HEK293T (cell line): ENCODE data around the gene DNAAF1.

Experiments
- CTCF ChIA-PET: fragments of 350-600 bp; formaldehyde crosslinking; extraction: SDS; loops from one replicate; lab custom pipeline; 2021; ENCODE audit warnings: antibody characterized with exemption, inconsistent platforms; lab: Yijun Ruan, JAX
- POLR2A ChIA-PET: fragments of 350-600 bp; formaldehyde crosslinking; extraction: SDS; loops from one replicate; lab custom pipeline; 2020; ENCODE audit warnings: antibody characterized with exemption, inconsistent platforms; lab: Yijun Ruan, JAX
- DNase-seq: peaks from one replicate; pipeline ENCODE4 v3.0.0; 2012; ENCODE audit warnings: mixed read lengths; ENCODE audit errors: extremely low spot score
- ARNT ChIP-seq: fragments of 450-650 bp; IDR thresholded peaks from 2 replicates; pipeline ENCODE4 v1.6.1; 2017; ENCODE audit warnings: mild to moderate bottlenecking
- BHLHE40 ChIP-seq: fragments of 450-650 bp; IDR thresholded peaks from 2 replicates; pipeline ENCODE4 v1.6.1; 2016; ENCODE audit warnings: mild to moderate bottlenecking, moderate library complexity, borderline replicate concordance
- CTBP1 ChIP-seq: fragments of 450-650 bp; IDR thresholded peaks from 2 replicates; pipeline ENCODE4 v1.6.1; 2016; ENCODE audit warnings: borderline replicate concordance
- ELF4 ChIP-seq: fragments of 450-650 bp; IDR thresholded peaks from 2 replicates; pipeline ENCODE4 v1.6.1; 2017; ENCODE audit warnings: antibody characterized with exemption
- FOXA1 ChIP-seq: fragments of 450-650 bp; IDR thresholded peaks from 2 replicates; pipeline ENCODE4 v1.6.1; 2016; ENCODE audit warnings: mild to moderate bottlenecking
- FOXK2 ChIP-seq: fragments of 450-650 bp; IDR thresholded peaks from 2 replicates; pipeline ENCODE4 v1.6.1; 2016; ENCODE audit warnings: mild to moderate bottlenecking
- FOXM1 ChIP-seq: fragments of 450-650 bp; IDR thresholded peaks from 2 replicates; pipeline ENCODE4 v1.6.1; 2017; ENCODE audit warnings: mild to moderate bottlenecking, borderline replicate concordance
- HDGF ChIP-seq: fragments of 450-650 bp; IDR thresholded peaks from 2 replicates; pipeline ENCODE4 v1.6.1; 2017; ENCODE audit warnings: antibody characterized with exemption, borderline replicate concordance
- L3MBTL2 ChIP-seq: fragments of 450-650 bp; conservative IDR thresholded peaks from 2 replicates; pipeline ENCODE4 v1.6.1; 2016; ENCODE audit warnings: mild to moderate bottlenecking
- LEF1 ChIP-seq: fragments of 450-650 bp; IDR thresholded peaks from 2 replicates; pipeline ENCODE4 v1.6.1; 2017; ENCODE audit warnings: mild to moderate bottlenecking, borderline replicate concordance
- NFRKB ChIP-seq: fragments of 450-650 bp; IDR thresholded peaks from 2 replicates; pipeline ENCODE4 v1.6.1; 2016; ENCODE audit warnings: mild to moderate bottlenecking, moderate library complexity
- SP1 ChIP-seq: fragments of 450-650 bp; IDR thresholded peaks from 2 replicates; pipeline ENCODE4 v1.6.1; 2017
- SUZ12 ChIP-seq: fragments of 450-650 bp; IDR thresholded peaks from 2 replicates; pipeline ENCODE4 v1.6.1; 2016; ENCODE audit warnings: mild to moderate bottlenecking
- TARDBP ChIP-seq: fragments of 450-650 bp; IDR thresholded peaks from 2 replicates; pipeline ENCODE4 v1.6.1; 2016
- ZNF384 ChIP-seq: fragments of 450-650 bp; IDR thresholded peaks from 2 replicates; pipeline ENCODE4 v1.6.1; 2016
- TF ChIP-seq, protein P1 (sequence below): fragments of 450-650 bp; IDR thresholded peaks from 2 replicates; pipeline ENCODE4 v1.6.1; 2016

DNAAF1 gene

DNA sequence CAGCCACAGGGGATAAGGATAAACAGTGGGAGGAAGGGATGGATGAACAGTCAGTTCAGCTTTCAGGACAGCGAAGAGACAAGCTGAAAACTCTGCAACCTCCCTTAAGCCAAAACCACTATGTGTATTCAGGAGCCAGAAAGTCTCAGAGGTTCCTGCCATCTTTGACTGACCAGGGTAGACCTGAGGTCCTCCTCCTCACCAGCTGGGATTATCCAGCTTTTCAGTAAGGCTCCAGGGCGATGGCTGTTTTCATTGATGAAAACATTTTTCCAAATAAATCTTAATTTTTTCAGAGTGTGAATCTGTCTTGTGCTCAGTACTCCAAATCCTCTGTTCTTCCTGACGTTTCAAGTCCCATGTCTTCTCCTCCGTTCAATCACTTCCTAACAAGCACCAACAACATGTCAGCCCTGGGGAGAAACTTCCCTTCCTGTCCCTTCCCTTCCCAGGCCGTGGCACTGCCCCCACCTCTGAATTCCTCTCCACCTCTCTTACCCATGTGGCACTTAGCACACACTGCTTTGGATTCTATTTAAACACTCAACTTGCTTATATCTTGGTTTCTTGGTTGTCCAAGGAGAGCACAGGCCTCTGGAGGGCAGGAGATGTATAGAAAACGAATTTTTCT lies 5.4 kb upstream of the DNAAF1 start:
- ChIA-PET POLR2A (interaction anchor here (0.9 to 4.9 kb wide), 2 partner anchors 17 to 23 kb away, joined by 3 to 36 read pairs; partner anchors contain the start of gene MBTPS1), CTCF (interaction anchor here (0.9 kb wide), 1 partner anchor 50 kb away, joined by 3 read pairs; no protein-coding TSS in a partner anchor)
- DNase-seq, result no peak
- TF ChIP-seq FOXM1, result no peak

DNA sequence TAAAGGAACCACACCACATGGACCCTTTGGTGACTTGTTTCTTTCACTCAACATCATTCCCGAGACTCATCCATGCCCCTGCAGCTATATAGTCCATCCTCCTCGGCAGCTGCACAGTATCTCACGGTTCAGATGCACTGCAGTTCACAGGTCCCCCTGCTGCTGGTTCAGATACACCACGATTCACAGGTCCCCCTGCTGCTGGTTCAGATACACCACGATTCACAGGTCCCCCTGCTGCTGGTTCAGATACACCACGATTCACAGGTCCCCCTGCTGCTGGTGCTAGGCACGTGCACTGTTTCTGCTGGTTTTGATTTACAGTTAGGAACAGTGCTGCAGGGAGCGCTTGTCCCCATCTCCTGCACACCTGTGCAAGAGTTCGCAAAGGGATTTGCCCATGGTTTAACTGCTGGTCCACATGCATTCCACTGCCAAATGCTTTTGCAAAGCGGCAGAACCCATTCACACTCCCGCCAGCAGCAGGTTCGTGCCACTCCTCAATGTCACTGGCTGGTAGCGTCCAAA lies 3.9 kb upstream of the DNAAF1 start:
- no peak for DNase-seq
- TF ChIP-seq BHLHE40, result no peak
- TF ChIP-seq, protein P1, sequence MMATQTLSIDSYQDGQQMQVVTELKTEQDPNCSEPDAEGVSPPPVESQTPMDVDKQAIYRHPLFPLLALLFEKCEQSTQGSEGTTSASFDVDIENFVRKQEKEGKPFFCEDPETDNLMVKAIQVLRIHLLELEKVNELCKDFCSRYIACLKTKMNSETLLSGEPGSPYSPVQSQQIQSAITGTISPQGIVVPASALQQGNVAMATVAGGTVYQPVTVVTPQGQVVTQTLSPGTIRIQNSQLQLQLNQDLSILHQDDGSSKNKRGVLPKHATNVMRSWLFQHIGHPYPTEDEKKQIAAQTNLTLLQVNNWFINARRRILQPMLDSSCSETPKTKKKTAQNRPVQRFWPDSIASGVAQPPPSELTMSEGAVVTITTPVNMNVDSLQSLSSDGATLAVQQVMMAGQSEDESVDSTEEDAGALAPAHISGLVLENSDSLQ, result 0 out of 2 replicates have a peak, but pooled peaks have one; percentile 50
- CTCF ChIA-PET, result interaction anchor here (1.1 kb wide), 1 partner anchor 46 kb away, joined by 3 read pairs; no protein-coding TSS in a partner anchor
- POLR2A ChIA-PET, result interaction anchor here (1.9 kb wide), 1 partner anchor 24 kb away, joined by 9 read pairs; the partner anchor contains the start of gene MBTPS1

DNA sequence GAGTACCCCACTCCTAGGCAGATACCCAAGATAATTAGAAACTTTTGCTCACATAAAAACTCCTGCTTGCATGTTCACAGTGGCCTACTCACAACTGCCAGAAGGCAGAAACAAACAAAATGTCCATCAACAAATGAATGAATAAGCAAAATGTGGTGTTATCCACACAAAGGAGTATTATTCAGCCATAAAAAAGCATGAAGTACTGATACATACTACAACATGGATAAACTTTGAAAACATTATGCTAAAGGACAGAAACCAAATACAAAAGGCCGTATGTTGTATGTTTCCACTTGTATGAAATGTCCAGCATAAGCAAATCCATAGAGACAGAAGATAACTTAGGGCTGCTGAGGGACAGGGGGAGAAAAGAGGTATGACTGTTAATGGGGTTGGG lies 2.0 kb upstream of the DNAAF1 start:
- no peak for DNase-seq
- TF ChIP-seq ZNF384 (no peak), ELF4 (no peak), BHLHE40 (no peak), LEF1 (no peak), FOXM1 (no peak), NFRKB (no peak), ARNT (no peak), TARDBP (no peak), HDGF (no peak), FOXK2 (no peak), SUZ12 (no peak), SP1 (no peak), FOXA1 (no peak)
- TF ChIP-seq, protein P1, result no peak
- ChIA-PET POLR2A (interaction anchor here (0.9 to 2.6 kb wide), 2 partner anchors 10 to 27 kb away, joined by 3 to 15 read pairs; partner anchors contain the start of gene MBTPS1), CTCF (interaction anchor here (1.0 kb wide), 1 partner anchor 43 kb away, joined by 4 read pairs; no protein-coding TSS in a partner anchor)

DNA sequence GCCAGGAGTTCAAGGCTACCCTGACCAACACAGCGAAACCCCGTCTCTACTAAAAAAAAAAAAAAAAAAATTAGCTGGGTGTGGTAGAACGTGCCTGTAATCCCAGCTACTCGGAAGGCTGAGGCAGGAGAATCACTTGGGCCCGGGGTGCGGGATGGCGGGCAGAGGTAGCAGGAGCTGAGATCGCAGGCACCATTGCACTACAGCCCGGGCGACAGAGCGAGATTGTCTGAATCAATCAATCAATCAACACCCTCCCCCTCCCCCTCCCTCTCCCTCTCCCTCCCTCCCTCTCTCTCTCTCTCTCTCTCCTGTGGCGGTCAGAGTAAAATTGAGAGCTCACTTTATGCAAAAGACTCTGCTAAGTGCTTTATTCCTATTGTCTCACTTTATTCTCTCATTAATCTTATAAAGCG lies 1.3 kb upstream of the DNAAF1 start:
- ChIA-PET CTCF (interaction anchor here (0.6 to 1.0 kb wide), 2 partner anchors 42 to 89 kb away, joined by 3 to 4 read pairs; no protein-coding TSS in a partner anchor), POLR2A (interaction anchor here (0.9 to 2.6 kb wide), 2 partner anchors 11 to 27 kb away, joined by 3 to 15 read pairs; partner anchors contain the start of gene MBTPS1)
- TF ChIP-seq HDGF (no peak), ZNF384 (peak; percentile 75)
- TF ChIP-seq, protein P1, result peak; percentile 79
- DNase-seq, result no peak

DNA sequence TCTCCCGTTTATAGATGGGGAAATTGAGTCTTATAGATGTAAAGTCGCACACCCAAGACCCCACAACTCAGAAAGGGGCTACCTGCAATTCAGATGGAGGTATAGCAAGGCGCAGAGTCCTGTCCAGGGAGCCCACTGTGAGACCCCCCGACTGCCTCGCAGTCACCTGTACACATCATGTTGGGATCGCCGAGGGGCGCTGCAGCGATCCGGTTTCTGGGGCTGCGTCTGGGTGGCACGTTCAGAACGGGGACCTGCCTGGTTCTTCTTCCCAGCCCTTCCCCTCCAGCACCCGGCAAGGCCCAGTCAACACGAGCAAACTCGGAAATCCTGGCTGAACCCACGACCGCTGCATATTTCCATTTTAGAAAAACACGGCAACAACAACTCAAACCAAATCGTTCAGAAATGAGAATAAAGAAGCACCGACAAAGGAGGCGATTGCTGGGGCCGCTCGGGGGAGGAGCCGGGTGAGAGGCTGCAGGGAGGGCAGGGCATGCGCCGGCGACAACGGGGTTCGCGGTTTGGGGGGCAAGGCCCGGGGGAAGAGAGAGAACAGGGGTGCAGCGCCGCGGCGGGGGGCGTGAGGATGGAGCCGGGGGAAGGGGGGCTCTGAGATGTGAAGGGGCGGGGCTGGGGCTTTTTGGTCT lies 774 bp upstream of the DNAAF1 start:
- ChIA-PET POLR2A (interaction anchor here (0.9 to 2.6 kb wide), 2 partner anchors 12 to 28 kb away, joined by 3 to 15 read pairs; partner anchors contain the start of gene MBTPS1), CTCF (interaction anchor here (0.6 to 1.3 kb wide), 4 partner anchors 12 to 88 kb away, joined by 3 to 5 read pairs (median 4); no protein-coding TSS in a partner anchor)
- no peak for DNase-seq
- no peak for TF ChIP-seq CTBP1
- TF ChIP-seq BHLHE40, result no peak
- no peak for TF ChIP-seq SUZ12
- TF ChIP-seq HDGF, result no peak
- TF ChIP-seq, protein P1, result no peak
- no peak for TF ChIP-seq TARDBP
- TF ChIP-seq ZNF384, result no peak
- TF ChIP-seq L3MBTL2, result no peak
- no peak for TF ChIP-seq NFRKB
- no peak for TF ChIP-seq LEF1
- no peak for TF ChIP-seq ELF4
- no peak for TF ChIP-seq ARNT
- TF ChIP-seq SP1, result no peak
- TF ChIP-seq FOXK2, result no peak
- no peak for TF ChIP-seq FOXM1
- no peak for TF ChIP-seq FOXA1
